ENCODE data around the gene DCAF6. TPM values are rescaled to one million over a fixed set of nuclear protein-coding genes. Genes with fewer than 3 reads are reported as not detected.

DCAF6 gene
- total RNA-seq, 1 donor from 2014 or later, result 80.5 TPM

DNA sequence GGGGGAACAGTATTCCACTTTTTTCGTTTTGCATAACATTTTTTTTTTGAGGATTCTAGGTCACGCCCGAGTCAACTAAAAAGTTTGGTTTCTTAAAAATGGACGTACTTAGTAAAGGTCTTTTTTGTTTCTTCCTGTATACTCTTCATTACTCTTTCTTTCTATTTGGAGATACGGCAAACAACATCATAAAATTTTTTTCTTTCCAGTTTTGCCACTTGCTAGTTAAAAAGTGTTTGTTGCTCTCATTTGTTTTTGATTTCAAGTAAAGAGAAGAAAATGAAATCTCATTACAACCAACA, 1.2 kb downstream of the DCAF6 start:
- Histone ChIP-seq H3K27me3 (no peaks in the 10 kb centered on the region), H3K4me3 (peak overlapping the region; percentile 90 to 93), H3K27ac (peak overlapping the region; percentile 97), H3K36me3 (no peaks in the 10 kb centered on the region), H3K9me3 (no peaks in the 10 kb centered on the region), H3K4me1 (peaks cover 38% of the 10 kb centered on the region)
- no peak for TF ChIP-seq POLR2AphosphoS5 (IDR thresholded peaks at IDR 0.05; ENCODE audit: insufficient read depth in 1 of 2, low read depth in 1 of 2)
- TF ChIP-seq POLR2A (IDR thresholded peaks at IDR 0.05), result no peak
- TF ChIP-seq, protein P1, sequence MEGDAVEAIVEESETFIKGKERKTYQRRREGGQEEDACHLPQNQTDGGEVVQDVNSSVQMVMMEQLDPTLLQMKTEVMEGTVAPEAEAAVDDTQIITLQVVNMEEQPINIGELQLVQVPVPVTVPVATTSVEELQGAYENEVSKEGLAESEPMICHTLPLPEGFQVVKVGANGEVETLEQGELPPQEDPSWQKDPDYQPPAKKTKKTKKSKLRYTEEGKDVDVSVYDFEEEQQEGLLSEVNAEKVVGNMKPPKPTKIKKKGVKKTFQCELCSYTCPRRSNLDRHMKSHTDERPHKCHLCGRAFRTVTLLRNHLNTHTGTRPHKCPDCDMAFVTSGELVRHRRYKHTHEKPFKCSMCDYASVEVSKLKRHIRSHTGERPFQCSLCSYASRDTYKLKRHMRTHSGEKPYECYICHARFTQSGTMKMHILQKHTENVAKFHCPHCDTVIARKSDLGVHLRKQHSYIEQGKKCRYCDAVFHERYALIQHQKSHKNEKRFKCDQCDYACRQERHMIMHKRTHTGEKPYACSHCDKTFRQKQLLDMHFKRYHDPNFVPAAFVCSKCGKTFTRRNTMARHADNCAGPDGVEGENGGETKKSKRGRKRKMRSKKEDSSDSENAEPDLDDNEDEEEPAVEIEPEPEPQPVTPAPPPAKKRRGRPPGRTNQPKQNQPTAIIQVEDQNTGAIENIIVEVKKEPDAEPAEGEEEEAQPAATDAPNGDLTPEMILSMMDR (IDR thresholded peaks at IDR 0.05), result no peak
- DNase-seq (ENCODE audit: extremely low spot score in 2 of 2), result no peak
- intact Hi-C loops (cut with DNase I), result no loop called here

DNA sequence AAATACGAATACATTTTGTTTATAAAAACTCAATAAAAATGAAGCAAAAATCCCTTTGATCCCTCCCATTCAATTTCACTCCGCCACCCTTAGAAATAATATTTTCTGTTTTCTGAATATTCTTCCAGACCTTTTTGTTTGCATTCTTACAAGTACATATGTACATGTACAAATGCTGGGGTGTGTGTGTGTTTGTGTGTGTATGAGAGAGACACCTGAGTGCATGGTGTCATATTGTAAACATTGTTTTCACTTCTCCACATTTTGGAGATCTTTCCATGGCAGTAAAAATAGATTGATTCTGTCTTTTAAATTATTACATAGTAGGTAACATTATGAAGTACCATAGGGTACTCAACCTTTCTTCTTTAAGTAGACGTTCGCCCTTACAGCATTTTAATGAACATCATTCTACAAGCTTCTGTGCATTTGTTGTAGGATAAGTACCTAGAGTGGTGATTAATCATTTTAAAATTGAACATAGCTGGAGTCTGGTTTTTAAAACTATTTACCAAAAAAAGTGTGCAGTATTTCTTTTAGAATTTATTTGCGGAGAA, 1.7 kb downstream of the DCAF6 start:
- Histone ChIP-seq H3K9me3 (no peaks in the 10 kb centered on the region), H3K36me3 (no peaks in the 10 kb centered on the region), H3K4me3 (peak overlapping the region; percentile 90 to 93), H3K27ac (peak overlapping the region; percentile 97), H3K4me1 (peaks cover 36% of the 10 kb centered on the region), H3K27me3 (no peaks in the 10 kb centered on the region)
- intact Hi-C loops (cut with DNase I), result no loop called here
- DNase-seq (ENCODE audit: extremely low spot score in 2 of 2), result no peak
- TF ChIP-seq POLR2AphosphoS5 (IDR thresholded peaks at IDR 0.05; ENCODE audit: insufficient read depth in 1 of 2, low read depth in 1 of 2) (no peak), POLR2A (IDR thresholded peaks at IDR 0.05) (no peak)
- TF ChIP-seq, protein P1 (IDR thresholded peaks at IDR 0.05), result no peak

DNA sequence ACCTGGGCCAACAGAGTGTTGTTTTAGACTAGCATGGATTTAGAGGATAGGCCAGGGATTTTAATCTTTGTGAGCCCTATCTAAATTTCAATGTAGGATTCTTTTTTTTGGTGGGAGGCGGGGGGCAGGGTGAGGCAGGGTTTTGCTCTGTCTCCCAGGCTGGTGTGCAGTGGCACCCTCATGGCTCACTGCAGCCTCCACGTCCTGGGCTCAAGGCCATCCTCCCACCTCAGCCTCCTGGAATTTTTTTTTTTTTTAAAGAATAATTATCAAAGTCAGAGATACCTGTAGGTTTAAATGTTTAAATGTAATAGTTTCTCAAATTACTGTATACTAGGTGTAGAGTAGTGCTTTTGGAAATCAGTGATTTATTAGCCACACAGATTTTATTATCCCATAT, 3.8 kb downstream of the DCAF6 start:
- intact Hi-C loops (cut with DNase I), result no loop called here
- peaks cover 15% of the 10 kb centered on the region for H3K4me1 ChIP-seq
- DNase-seq (ENCODE audit: extremely low spot score in 2 of 2), result no peak
- no peak for TF ChIP-seq POLR2A (IDR thresholded peaks at IDR 0.05)
- no peak for TF ChIP-seq POLR2AphosphoS5 (IDR thresholded peaks at IDR 0.05; ENCODE audit: insufficient read depth in 1 of 2, low read depth in 1 of 2)
- TF ChIP-seq, protein P1 (IDR thresholded peaks at IDR 0.05), result no peak
- no peaks in the 10 kb centered on the region for H3K9me3 ChIP-seq
- H3K27ac ChIP-seq, result no peak overlapping the region
- H3K36me3 ChIP-seq, result no peaks in the 10 kb centered on the region
- no peak overlapping the region for H3K4me3 ChIP-seq
- no peaks in the 10 kb centered on the region for H3K27me3 ChIP-seq

DNA sequence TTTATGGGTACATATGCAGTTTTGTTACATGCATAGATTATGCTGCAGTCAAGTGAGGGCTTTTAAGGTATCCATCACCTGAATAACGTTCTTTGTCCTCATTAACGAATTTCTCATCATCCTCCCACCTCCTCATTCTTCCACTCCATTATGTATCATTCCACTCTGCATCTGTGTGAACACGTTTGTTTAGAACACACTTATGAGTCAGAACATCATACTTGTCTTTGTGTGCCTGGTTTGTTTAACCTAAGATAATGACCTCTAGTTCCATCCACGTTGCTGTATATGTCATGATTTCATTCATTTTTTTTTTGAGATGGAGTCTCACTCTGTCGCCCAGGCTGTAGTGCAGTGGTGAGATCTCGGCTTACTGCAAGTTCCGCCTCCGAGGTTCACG, 7.1 kb downstream of the DCAF6 start:
- H3K4me3 ChIP-seq, result no peak overlapping the region
- peaks cover 7% of the 10 kb centered on the region for H3K4me1 ChIP-seq
- no peaks in the 10 kb centered on the region for H3K9me3 ChIP-seq
- DNase-seq (ENCODE audit: extremely low spot score in 2 of 2), result no peak
- H3K27ac ChIP-seq, result no peak overlapping the region
- no peaks in the 10 kb centered on the region for H3K27me3 ChIP-seq
- intact Hi-C loops (cut with DNase I), result no loop called here
- TF ChIP-seq POLR2A (IDR thresholded peaks at IDR 0.05) (no peak), POLR2AphosphoS5 (IDR thresholded peaks at IDR 0.05; ENCODE audit: insufficient read depth in 1 of 2, low read depth in 1 of 2) (no peak)
- TF ChIP-seq, protein P1 (IDR thresholded peaks at IDR 0.05), result no peak
- H3K36me3 ChIP-seq, result no peaks in the 10 kb centered on the region

DNA sequence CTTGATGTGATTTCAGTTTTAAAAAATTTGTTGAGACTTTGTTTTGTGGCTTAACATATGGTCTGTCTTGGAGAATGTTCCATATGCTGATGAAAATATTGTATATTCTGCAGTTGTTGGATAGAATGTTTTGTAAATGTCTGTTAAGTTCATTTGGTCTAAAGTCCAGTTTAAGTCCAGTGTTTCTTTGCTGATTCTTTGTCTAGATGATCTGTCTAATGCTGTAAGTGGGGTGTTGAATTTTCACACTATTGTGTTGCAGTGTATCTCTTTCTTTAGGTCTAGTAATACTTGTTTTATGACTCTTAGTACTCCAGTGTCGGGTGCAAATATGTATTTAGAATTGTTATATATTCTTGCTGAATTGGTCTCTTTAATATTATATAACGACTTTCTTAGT, 11.2 kb downstream of the DCAF6 start:
- Histone ChIP-seq H3K36me3 (peaks cover 0 to 6% of the 10 kb centered on the region in 2 donors), H3K9me3 (no peaks in the 10 kb centered on the region), H3K27me3 (no peaks in the 10 kb centered on the region), H3K4me3 (no peak overlapping the region), H3K27ac (no peak overlapping the region), H3K4me1 (peaks cover 16% of the 10 kb centered on the region)
- TF ChIP-seq POLR2AphosphoS5 (IDR thresholded peaks at IDR 0.05; ENCODE audit: insufficient read depth in 1 of 2, low read depth in 1 of 2), result no peak
- TF ChIP-seq, protein P1 (IDR thresholded peaks at IDR 0.05), result no peak
- TF ChIP-seq POLR2A (IDR thresholded peaks at IDR 0.05), result no peak
- DNase-seq (ENCODE audit: extremely low spot score in 2 of 2), result no peak
- intact Hi-C loops (cut with DNase I), result no loop called here

All from vagina (tissue), 2 donors.